HCT116 (cell line): ENCODE measurements around the gene EI24. TPM values are rescaled to one million over a fixed set of nuclear protein-coding genes. Genes with fewer than 3 reads are reported as not detected.
"Not testable (repeated sequence)": the region's sequence is repeated elsewhere in the genome, so short reads cannot be mapped to it uniquely, and the experiment has no call there.

Experiments
- ATAC-seq: fragments of 200-7000 bp; cut with Tn5 transposase; 2 replicates; pipeline ENCODE4 v1.9.1; 2020; ENCODE audit warnings: mild to moderate bottlenecking, moderate library complexity
- BruUV-seq: library from RNA; stranded (reverse); fragments of 400-500 nt; replicated peaks from 2 replicates; lab custom pipeline; 2021; lab: Mats Ljungman, UMichigan
- CTCF ChIA-PET: fragments of 300-600 bp; sonication (Branson Sonifier 250); formaldehyde crosslinking; loops from one replicate; lab custom pipeline; 2021; ENCODE audit warnings: antibody characterized with exemption; lab: Charles Lee
- POLR2A ChIA-PET: fragments of 300-600, 350-600 bp; sonication (Branson Sonifier 250); formaldehyde crosslinking; loops from one replicate; lab custom pipeline; 2021; ENCODE audit warnings: antibody characterized with exemption; lab: Charles Lee
- RAD21 ChIA-PET, 2 experiments: fragments of 300-600 bp; sonication (Branson Sonifier 250); formaldehyde crosslinking; loops; one replicate each; lab custom pipeline; 2023; ENCODE audit warnings: low total read pairs in 2 of 2; ENCODE audit not compliant: uncharacterized antibody in 2 of 2, unreplicated experiment in 2 of 2, low non-redundant PET in 1 of 2; lab: Charles Lee
- DNase-seq: peaks from one replicate; pipeline ENCODE4 v3.0.0-alpha.2; 2010; ENCODE audit warnings: low read depth, low spot score
- H2AFZ ChIP-seq: fragments of 200-600 bp; shearing (Covaris generic), sonication (generic); 2 replicates; pipeline ENCODE4 v1.6.1; 2017; ENCODE audit warnings: low read depth, mixed run types, mixed read lengths, antibody characterized with exemption, low read length; ENCODE audit not compliant: poor library complexity, severe bottlenecking
- H3K27ac ChIP-seq: 2 replicates; pipeline ENCODE4 v1.5.1; 2012; ENCODE audit warnings: low read depth, low read length
- H3K27me3 ChIP-seq: fragments of 200-600 bp; sonication (generic); 2 replicates; pipeline ENCODE4 v1.6.1; 2016; ENCODE audit warnings: mixed run types, low read length, mixed read lengths; ENCODE audit not compliant: insufficient read depth
- H3K36me3 ChIP-seq, 2 experiments: fragments of 200-500 bp in 1 of 2; fragments of 200-600 bp in 1 of 2; sonication (Bioruptor generic) in 1 of 2; sonication (generic) in 1 of 2; 2 replicates each; pipeline versions ENCODE4 v1.5.1 to v1.6.1; 2014 to 2016; ENCODE audit warnings: low read length in 2 of 2, inconsistent platforms in 1 of 2, mixed read lengths in 1 of 2, mixed run types in 1 of 2; ENCODE audit not compliant: insufficient read depth in 2 of 2, control insufficient read depth in 1 of 2
- H3K4me1 ChIP-seq, 2 experiments: fragments of 200-600 bp in 1 of 2; sonication (generic) in 1 of 2; 2 replicates each; pipeline versions ENCODE4 v1.5.1 to v1.6.1; 2012 to 2017; ENCODE audit warnings: low read length in 2 of 2, inconsistent platforms in 1 of 2, mild to moderate bottlenecking in 1 of 2, mixed read lengths in 1 of 2, mixed run types in 1 of 2, moderate library complexity in 1 of 2; ENCODE audit not compliant: insufficient read depth in 2 of 2, control insufficient read depth in 1 of 2
- H3K4me2 ChIP-seq: fragments of 200-600 bp; sonication (generic); 2 replicates; pipeline ENCODE4 v1.6.1; 2017; ENCODE audit warnings: mixed run types, low read length, mixed read lengths
- H3K4me3 ChIP-seq, 2 experiments: fragments of 200-600 bp in 1 of 2; sonication (generic) in 1 of 2; replicated peaks in 1 of 2; 2 replicates each; pipeline ENCODE4 v1.5.1; 2011 to 2016; ENCODE audit warnings: low read length in 2 of 2, control low read depth in 1 of 2, low read depth in 1 of 2, mild to moderate bottlenecking in 1 of 2, mixed read lengths in 1 of 2, mixed run types in 1 of 2
- H3K79me2 ChIP-seq: fragments of 200-600 bp; sonication (generic); 2 replicates; pipeline ENCODE4 v1.6.1; 2017; ENCODE audit warnings: mild to moderate bottlenecking, mixed run types, low read length, moderate library complexity, mixed read lengths; ENCODE audit not compliant: insufficient read depth
- H3K9ac ChIP-seq: fragments of 200-600 bp; sonication (generic); 2 replicates; pipeline ENCODE4 v1.6.1; 2016; ENCODE audit warnings: low read length, mixed read lengths
- H3K9me2 ChIP-seq: fragments of 200-600 bp; sonication (generic), shearing (Covaris generic); 2 replicates; pipeline ENCODE4 v1.6.1; 2017; ENCODE audit warnings: mixed run types, mild to moderate bottlenecking, moderate library complexity; ENCODE audit not compliant: insufficient read depth
- H3K9me3 ChIP-seq, 2 experiments: fragments of 200-500 bp in 1 of 2; fragments of 200-600 bp in 1 of 2; sonication (Bioruptor generic) in 1 of 2; sonication (generic) in 1 of 2; 2 replicates each; pipeline ENCODE4 v1.6.1; 2014 to 2017; ENCODE audit warnings: low read length in 2 of 2, mixed read lengths in 2 of 2, inconsistent platforms in 1 of 2, low read depth in 1 of 2, mild to moderate bottlenecking in 1 of 2, mixed run types in 1 of 2, moderate library complexity in 1 of 2; ENCODE audit not compliant: control insufficient read depth in 1 of 2, insufficient read depth in 1 of 2
- H4K20me1 ChIP-seq: fragments of 200-600 bp; sonication (generic), shearing (Covaris generic); 2 replicates; pipeline ENCODE4 v1.6.1; 2017; ENCODE audit warnings: mixed run types, mild to moderate bottlenecking, moderate library complexity; ENCODE audit not compliant: insufficient read depth
- EGR1 ChIP-seq: IDR thresholded peaks from 2 replicates; pipeline ENCODE4 v1.6.1; 2012; ENCODE audit warnings: low read depth
- ELF1 ChIP-seq: IDR thresholded peaks from 2 replicates; pipeline ENCODE4 v1.6.1; 2012; ENCODE audit warnings: low read depth, borderline replicate concordance
- EZH2 ChIP-seq: fragments of 200-600 bp; sonication (generic); IDR thresholded peaks from 2 replicates; pipeline ENCODE4 v1.6.1; 2017; ENCODE audit warnings: antibody characterized with exemption, mixed run types
- EZH2phosphoT487 ChIP-seq: fragments of 200-600 bp; IDR thresholded peaks from 2 replicates; pipeline ENCODE4 v1.6.1; 2018; ENCODE audit warnings: antibody characterized with exemption, borderline replicate concordance
- FOSL1 ChIP-seq: IDR thresholded peaks from 2 replicates; pipeline ENCODE4 v1.6.1; 2012; ENCODE audit warnings: low read depth
- POLR2A ChIP-seq: IDR thresholded peaks from 2 replicates; pipeline ENCODE4 v1.7.0; 2011; ENCODE audit warnings: borderline replicate concordance; ENCODE audit not compliant: insufficient read depth, insufficient read length; ENCODE audit errors: extremely low read depth
- RAD21 ChIP-seq: IDR thresholded peaks from 2 replicates; pipeline ENCODE4 v1.6.1; 2012; ENCODE audit warnings: low read depth, mild to moderate bottlenecking
- SIN3A ChIP-seq: IDR thresholded peaks from 2 replicates; pipeline ENCODE4 v1.6.1; 2012; ENCODE audit warnings: low read depth
- SP1 ChIP-seq: IDR thresholded peaks from 2 replicates; pipeline ENCODE4 v1.6.1; 2012; ENCODE audit warnings: low read depth
- TCF7L2 ChIP-seq: IDR thresholded peaks from 2 replicates; pipeline ENCODE4 v1.7.0; 2011; ENCODE audit warnings: borderline replicate concordance, inconsistent platforms; ENCODE audit not compliant: insufficient read depth, insufficient read length; ENCODE audit errors: extremely low read depth
- ZFX ChIP-seq: fragments of 450-650 bp; IDR thresholded peaks from 2 replicates; pipeline ENCODE4 v1.6.1; 2017
- intact Hi-C: fragments of 100-400 bp; cut with micrococcal nuclease; formaldehyde crosslinking; loops from 2 replicates; pipeline ENCODE4 v1.10.0; 2022
- total RNA-seq: library from RNA; stranded (reverse); gene quantifications from one replicate; pipeline ENCODE4 v1.2.1, GENCODE V29; 2021; ENCODE audit not compliant: unreplicated experiment
- TF ChIP-seq, protein P1 (sequence below): IDR thresholded peaks from 2 replicates; pipeline ENCODE4 v1.6.1; 2012; ENCODE audit warnings: low read depth
- TF ChIP-seq, protein P2 (sequence below): IDR thresholded peaks from 2 replicates; pipeline ENCODE4 v1.6.1; 2012
- TF ChIP-seq, protein P3 (sequence below): IDR thresholded peaks from 2 replicates; pipeline ENCODE4 v1.6.1; 2012

Gene EI24
- total RNA-seq, 1 experiment from 2014 or later: 130 TPM

DNA sequence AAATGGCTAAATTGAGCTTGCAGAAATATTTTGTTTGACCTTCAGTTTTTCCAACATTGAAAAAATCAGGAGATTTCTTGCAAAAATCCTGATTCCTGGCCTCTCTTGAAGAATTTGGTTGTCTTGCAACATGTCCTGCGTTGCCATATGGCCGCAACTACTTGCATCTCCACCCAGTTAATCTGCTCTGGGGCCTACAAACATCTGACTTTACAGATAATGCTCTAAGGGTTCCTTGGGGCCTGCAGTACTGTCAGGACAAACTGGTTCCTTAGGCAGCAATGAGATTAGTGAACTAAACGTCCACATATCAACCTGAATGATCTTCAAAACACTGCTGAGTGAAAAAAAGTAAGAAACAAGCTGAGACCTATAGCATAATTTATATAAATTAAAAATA lies 36.6 kb upstream of the EI24 start (continued):
- TF ChIP-seq, protein P1, sequence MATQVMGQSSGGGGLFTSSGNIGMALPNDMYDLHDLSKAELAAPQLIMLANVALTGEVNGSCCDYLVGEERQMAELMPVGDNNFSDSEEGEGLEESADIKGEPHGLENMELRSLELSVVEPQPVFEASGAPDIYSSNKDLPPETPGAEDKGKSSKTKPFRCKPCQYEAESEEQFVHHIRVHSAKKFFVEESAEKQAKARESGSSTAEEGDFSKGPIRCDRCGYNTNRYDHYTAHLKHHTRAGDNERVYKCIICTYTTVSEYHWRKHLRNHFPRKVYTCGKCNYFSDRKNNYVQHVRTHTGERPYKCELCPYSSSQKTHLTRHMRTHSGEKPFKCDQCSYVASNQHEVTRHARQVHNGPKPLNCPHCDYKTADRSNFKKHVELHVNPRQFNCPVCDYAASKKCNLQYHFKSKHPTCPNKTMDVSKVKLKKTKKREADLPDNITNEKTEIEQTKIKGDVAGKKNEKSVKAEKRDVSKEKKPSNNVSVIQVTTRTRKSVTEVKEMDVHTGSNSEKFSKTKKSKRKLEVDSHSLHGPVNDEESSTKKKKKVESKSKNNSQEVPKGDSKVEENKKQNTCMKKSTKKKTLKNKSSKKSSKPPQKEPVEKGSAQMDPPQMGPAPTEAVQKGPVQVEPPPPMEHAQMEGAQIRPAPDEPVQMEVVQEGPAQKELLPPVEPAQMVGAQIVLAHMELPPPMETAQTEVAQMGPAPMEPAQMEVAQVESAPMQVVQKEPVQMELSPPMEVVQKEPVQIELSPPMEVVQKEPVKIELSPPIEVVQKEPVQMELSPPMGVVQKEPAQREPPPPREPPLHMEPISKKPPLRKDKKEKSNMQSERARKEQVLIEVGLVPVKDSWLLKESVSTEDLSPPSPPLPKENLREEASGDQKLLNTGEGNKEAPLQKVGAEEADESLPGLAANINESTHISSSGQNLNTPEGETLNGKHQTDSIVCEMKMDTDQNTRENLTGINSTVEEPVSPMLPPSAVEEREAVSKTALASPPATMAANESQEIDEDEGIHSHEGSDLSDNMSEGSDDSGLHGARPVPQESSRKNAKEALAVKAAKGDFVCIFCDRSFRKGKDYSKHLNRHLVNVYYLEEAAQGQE: no peak

DNA sequence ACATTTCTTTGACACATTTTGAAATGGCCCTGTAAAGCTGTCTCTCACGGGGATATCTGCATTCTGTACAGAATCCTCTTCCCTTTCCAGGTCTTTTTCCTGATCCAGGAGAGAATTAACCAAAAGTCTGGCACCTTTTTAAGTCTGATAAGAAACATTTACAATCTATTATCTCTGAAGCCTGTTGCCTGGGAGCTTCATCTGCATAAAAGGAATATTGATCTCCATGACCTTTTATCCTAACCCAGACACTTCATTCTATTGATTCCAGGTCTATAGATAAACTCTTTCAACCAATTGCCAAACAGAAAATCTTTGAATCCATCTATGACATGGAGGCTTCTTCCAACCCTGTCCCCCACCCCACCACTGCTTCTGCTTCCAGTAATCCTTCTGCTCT lies 33.7 kb upstream of the EI24 start:
- H3K4me1 ChIP-seq: no peaks in the 10 kb centered on the region
- no peaks in the 10 kb centered on the region for H3K27me3 ChIP-seq
- H3K9me2 ChIP-seq: no peaks in the 10 kb centered on the region
- no peak overlapping the region for H3K4me3 ChIP-seq
- CTCF ChIA-PET: no interaction called here
- ATAC-seq: no peak
- TF ChIP-seq EGR1 (no peak), ELF1 (no peak), ZFX (no peak), EZH2 (no peak), EZH2phosphoT487 (no peak), RAD21 (no peak), SIN3A (no peak), FOSL1 (no peak), SP1 (no peak), POLR2A (no peak), TCF7L2 (no peak)
- TF ChIP-seq, protein P2, sequence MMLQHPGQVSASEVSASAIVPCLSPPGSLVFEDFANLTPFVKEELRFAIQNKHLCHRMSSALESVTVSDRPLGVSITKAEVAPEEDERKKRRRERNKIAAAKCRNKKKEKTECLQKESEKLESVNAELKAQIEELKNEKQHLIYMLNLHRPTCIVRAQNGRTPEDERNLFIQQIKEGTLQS: no peak
- TF ChIP-seq, protein P3, sequence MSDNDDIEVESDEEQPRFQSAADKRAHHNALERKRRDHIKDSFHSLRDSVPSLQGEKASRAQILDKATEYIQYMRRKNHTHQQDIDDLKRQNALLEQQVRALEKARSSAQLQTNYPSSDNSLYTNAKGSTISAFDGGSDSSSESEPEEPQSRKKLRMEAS: no peak
- TF ChIP-seq, all 23 proteins: peak for 0
- Histone ChIP-seq H3K4me2 (no peak overlapping the region), H3K79me2 (no peaks in the 10 kb centered on the region), H2AFZ (no peak overlapping the region), H3K9ac (no peak overlapping the region), H3K9me3 (no peaks in the 10 kb centered on the region), H4K20me1 (no peaks in the 10 kb centered on the region), H3K36me3 (no peaks in the 10 kb centered on the region), H3K27ac (no peak overlapping the region)
- DNase-seq: no peak
- BruUV-seq: no TSS peak
- POLR2A ChIA-PET: no interaction called here
- intact Hi-C loops: no loop called here
- RAD21 ChIA-PET: no interaction called here

DNA sequence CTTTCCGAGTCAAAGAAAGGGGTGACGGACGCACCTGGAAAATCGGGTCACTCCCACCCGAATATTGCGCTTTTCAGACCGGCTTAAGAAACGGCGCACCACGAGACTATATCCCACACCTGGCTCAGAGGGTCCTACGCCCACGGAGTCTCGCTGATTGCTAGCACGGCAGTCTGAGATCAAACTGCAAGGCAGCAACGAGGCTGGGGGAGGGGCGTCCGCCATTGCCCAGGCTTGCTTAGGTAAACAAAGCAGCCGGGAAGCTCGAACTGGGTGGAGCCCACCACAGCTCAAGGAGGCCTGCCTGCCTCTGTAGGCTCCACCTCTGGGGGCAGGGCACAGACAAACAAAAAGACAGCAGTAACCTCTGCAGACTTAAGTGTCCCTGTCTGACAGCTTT lies 32.4 kb upstream of the EI24 start:
- ATAC-seq, H3K9me2 ChIP-seq, BruUV-seq, RAD21 ChIA-PET, H4K20me1 ChIP-seq, H3K4me3 ChIP-seq, H3K79me2 ChIP-seq, H3K4me1 ChIP-seq, H3K36me3 ChIP-seq, DNase-seq, intact Hi-C loops, H3K27me3 ChIP-seq, CTCF ChIA-PET, H3K9me3 ChIP-seq, H3K9ac ChIP-seq, H3K4me2 ChIP-seq, POLR2A ChIA-PET, H3K27ac ChIP-seq, H2AFZ ChIP-seq: not testable (repeated sequence)
